Left ventricle myocardium superior (tissue), 1 donor: ENCODE data around the gene ADARB1. TPM values are rescaled to one million over a fixed set of nuclear protein-coding genes. Genes with fewer than 3 reads are reported as not detected.

Experiments
- ATAC-seq: fragments of 200-7000 bp; cut with Tn5 transposase; one replicate; pipeline ENCODE4 v1.9.1; 2020; ENCODE audit warnings: mild to moderate bottlenecking, moderate library complexity
- DNase-seq: peaks from one replicate; pipeline ENCODE4 v3.0.0-alpha.2; 2020
- intact Hi-C: fragments of 100-400 bp; cut with micrococcal nuclease; formaldehyde crosslinking; loops from one replicate; pipeline ENCODE4 v1.11.0; 2022
- total RNA-seq: library from RNA; stranded (reverse); fragmentation: NEBNext Ultra II Directional; extraction: Animal tissue kit (Norgen Biotek cat#: 25700); gene quantifications from one replicate; pipeline ENCODE4 v1.2.1, GENCODE V29; 2021
- donor health status: DM: no; HTN: yes; CAD: no; lungs with severe emphysema.

Gene ADARB1
- total RNA-seq, 1 donor from 2014 or later: 13.6 TPM

- intact Hi-C loops: no loop called here
- no peak for ATAC-seq
- DNase-seq: no peak
Observed at GRCh38 chr21:45036630-45037029, 37.8 kb upstream of the ADARB1 start.

- ATAC-seq (no peak), DNase-seq (no peak)
- intact Hi-C loops: no loop called here
Observed at GRCh38 chr21:45037986-45038385, 36.4 kb upstream of the ADARB1 start.

- DNase-seq (no peak), ATAC-seq (no peak)
- intact Hi-C loops: no loop called here
Observed at GRCh38 chr21:45039317-45040156, 34.8 kb upstream of the ADARB1 start.

- intact Hi-C loops: no loop called here
- DNase-seq (no peak), ATAC-seq (no peak)
Observed at GRCh38 chr21:45040157-45040711, 34.1 kb upstream of the ADARB1 start.

GRCh38 chr21:45040739-45041138, 33.6 kb upstream of the ADARB1 start:
- no peak for ATAC-seq
- intact Hi-C loops: no loop called here
- no peak for DNase-seq

- peak; percentile 79 for DNase-seq
- ATAC-seq: peak; percentile 93
- intact Hi-C loops: no loop called here
Observed at GRCh38 chr21:45041351-45041805, 33.0 kb upstream of the ADARB1 start.

GRCh38 chr21:45041984-45042663, 32.3 kb upstream of the ADARB1 start:
- intact Hi-C loops: no loop called here
- no peak for DNase-seq
- no peak for ATAC-seq

GRCh38 chr21:45042664-45043161, 31.7 kb upstream of the ADARB1 start:
- DNase-seq (no peak), ATAC-seq (no peak)
- intact Hi-C loops: no loop called here

- DNase-seq: no peak
- no peak for ATAC-seq
- intact Hi-C loops: no loop called here
Observed at GRCh38 chr21:45043541-45044020, 30.8 kb upstream of the ADARB1 start.

GRCh38 chr21:45045481-45045880, 28.9 kb upstream of the ADARB1 start:
- ATAC-seq (no peak), DNase-seq (no peak)
- intact Hi-C loops: no loop called here

GRCh38 chr21:45047257-45047656, 27.1 kb upstream of the ADARB1 start:
- DNase-seq (no peak), ATAC-seq (no peak)
- intact Hi-C loops: no loop called here

- intact Hi-C loops: no loop called here
- DNase-seq: no peak
- ATAC-seq: no peak
Observed at GRCh38 chr21:45048026-45048698, 26.2 kb upstream of the ADARB1 start.

GRCh38 chr21:45048968-45049367, 25.4 kb upstream of the ADARB1 start:
- DNase-seq: no peak
- intact Hi-C loops: no loop called here
- no peak for ATAC-seq

- intact Hi-C loops: no loop called here
- DNase-seq (no peak), ATAC-seq (no peak)
Observed at GRCh38 chr21:45049714-45050344, 24.6 kb upstream of the ADARB1 start.

- intact Hi-C loops: no loop called here
- DNase-seq: no peak
- no peak for ATAC-seq
Observed at GRCh38 chr21:45050345-45050796, 24.0 kb upstream of the ADARB1 start.

- ATAC-seq (no peak), DNase-seq (no peak)
- intact Hi-C loops: no loop called here
Observed at GRCh38 chr21:45050797-45051489, 23.4 kb upstream of the ADARB1 start.

- DNase-seq (no peak), ATAC-seq (no peak)
- intact Hi-C loops: no loop called here
Observed at GRCh38 chr21:45051580-45052434, 22.6 kb upstream of the ADARB1 start.
